ENCODE results near the gene LIPJ. TPM values are rescaled to one million over a fixed set of nuclear protein-coding genes. Genes with fewer than 3 reads are reported as not detected.
A peak's percentile ranks its signal among the peaks of the same experiment; 100 is the strongest.

Gene LIPJ
- total and polyA plus RNA-seq, 10 of the 15 experiments (the other 5 are each of a cell fraction or from before 2014, with no cell fraction given): 0.03 to 0.23 (median 0.08) TPM; not detected in 5

GRCh38 chr10:88582806-88583583 is 3.6 kb upstream of the LIPJ start, which contains the start of gene RNLS (continued):
- TF ChIP-seq E2F8 (IDR thresholded peaks at IDR 0.05; ENCODE audit: low read depth, partially characterized antibody): no peak
- TF ChIP-seq SUZ12 (IDR thresholded peaks at IDR 0.05; ENCODE audit: unreplicated experiment): no peak
- no peak for TF ChIP-seq ZBED1 (IDR thresholded peaks at IDR 0.05; ENCODE audit: borderline replicate concordance)
- no peak for TF ChIP-seq ZNF24 (IDR thresholded peaks at IDR 0.05)
- no peak for TF ChIP-seq CEBPB (IDR thresholded peaks at IDR 0.05; ENCODE audit: borderline replicate concordance in 1 of 2, low read depth in 2 of 2, low read length in 2 of 2)
- no peak for TF ChIP-seq MTA3 (IDR thresholded peaks at IDR 0.05; ENCODE audit: borderline replicate concordance, low read length)
- TF ChIP-seq HDAC2 (IDR thresholded peaks at IDR 0.05): no peak
- no peak for TF ChIP-seq E4F1 (IDR thresholded peaks at IDR 0.05; ENCODE audit: borderline replicate concordance, partially characterized antibody)
- TF ChIP-seq BCL11A (IDR thresholded peaks at IDR 0.05; ENCODE audit: low read depth, low read length): no peak
- no peak for TF ChIP-seq NR2C1 (IDR thresholded peaks at IDR 0.05)
- no peak for TF ChIP-seq ZSCAN29 (IDR thresholded peaks at IDR 0.05)
- TF ChIP-seq FOXK2 (IDR thresholded peaks at IDR 0.05): no peak
- peak; percentile 91 for TF ChIP-seq POLR2A (IDR thresholded peaks at IDR 0.05; ENCODE audit: low read depth, low read length)
- no peak for TF ChIP-seq ZBTB33 (IDR thresholded peaks at IDR 0.05)
- peak; percentile 20; the same call in 2 of the 3 replicates for TF ChIP-seq POU2F2 (IDR thresholded peaks at IDR 0.05; ENCODE audit: borderline replicate concordance, low read depth, low read length)
- no peak for TF ChIP-seq NFIC (IDR thresholded peaks at IDR 0.05; ENCODE audit: low read depth, low read length)
- TF ChIP-seq USF2 (IDR thresholded peaks at IDR 0.05; ENCODE audit: borderline replicate concordance, low read depth, low read length): peak; percentile 59
- TF ChIP-seq JUND (IDR thresholded peaks at IDR 0.05; ENCODE audit: low read depth, low read length): no peak
- peak; percentile 62; the same call in 1 of the 2 replicates for TF ChIP-seq TBL1XR1 (IDR thresholded peaks at IDR 0.05; ENCODE audit: low read depth, low read length)
- no peak for TF ChIP-seq PAX8 (IDR thresholded peaks at IDR 0.05)
- TF ChIP-seq STAT1 (conservative IDR thresholded peaks at IDR 0.05): no peak
- TF ChIP-seq TARDBP (IDR thresholded peaks at IDR 0.05; ENCODE audit: borderline replicate concordance): no peak
- TF ChIP-seq ATF7 (IDR thresholded peaks at IDR 0.05; ENCODE audit: low read depth): no peak
- no peak for TF ChIP-seq NFXL1 (IDR thresholded peaks at IDR 0.05; ENCODE audit: borderline replicate concordance)
- no peak for TF ChIP-seq IRF4 (IDR thresholded peaks at IDR 0.05; ENCODE audit: low read depth, low read length)
